Sigmoid colon (tissue), 4 donors: Measurements from ENCODE around the gene TMEM145.

Experiments
- EP300 ChIP-seq, 4 donors: sonication (generic); formaldehyde crosslinking; IDR thresholded peaks; one replicate each; pipeline ENCODE4 v1.6.1; 2017; ENCODE audit warnings: antibody characterized with exemption in 4 of 4
- POLR2A ChIP-seq, 2 donors: fragments of 450-650 bp; IDR thresholded peaks; one replicate each; pipeline ENCODE4 v1.6.1; 2016; ENCODE audit warnings: antibody characterized with exemption in 2 of 2, mild to moderate bottlenecking in 2 of 2, moderate library complexity in 2 of 2
- TF ChIP-seq, protein P1 (sequence below), 4 experiments: fragments of 450-650 bp in 3 of 4; fragments of 200-600 bp in 1 of 4; IDR thresholded peaks; one replicate each; pipeline ENCODE4 v1.5.1; 2016 to 2019; ENCODE audit warnings: antibody characterized with exemption in 4 of 4, mild to moderate bottlenecking in 3 of 4, moderate library complexity in 2 of 4

GRCh38 chr19:42333975-42334696 lies 21.0 kb downstream of the TMEM145 start:
- TF ChIP-seq, protein P1, sequence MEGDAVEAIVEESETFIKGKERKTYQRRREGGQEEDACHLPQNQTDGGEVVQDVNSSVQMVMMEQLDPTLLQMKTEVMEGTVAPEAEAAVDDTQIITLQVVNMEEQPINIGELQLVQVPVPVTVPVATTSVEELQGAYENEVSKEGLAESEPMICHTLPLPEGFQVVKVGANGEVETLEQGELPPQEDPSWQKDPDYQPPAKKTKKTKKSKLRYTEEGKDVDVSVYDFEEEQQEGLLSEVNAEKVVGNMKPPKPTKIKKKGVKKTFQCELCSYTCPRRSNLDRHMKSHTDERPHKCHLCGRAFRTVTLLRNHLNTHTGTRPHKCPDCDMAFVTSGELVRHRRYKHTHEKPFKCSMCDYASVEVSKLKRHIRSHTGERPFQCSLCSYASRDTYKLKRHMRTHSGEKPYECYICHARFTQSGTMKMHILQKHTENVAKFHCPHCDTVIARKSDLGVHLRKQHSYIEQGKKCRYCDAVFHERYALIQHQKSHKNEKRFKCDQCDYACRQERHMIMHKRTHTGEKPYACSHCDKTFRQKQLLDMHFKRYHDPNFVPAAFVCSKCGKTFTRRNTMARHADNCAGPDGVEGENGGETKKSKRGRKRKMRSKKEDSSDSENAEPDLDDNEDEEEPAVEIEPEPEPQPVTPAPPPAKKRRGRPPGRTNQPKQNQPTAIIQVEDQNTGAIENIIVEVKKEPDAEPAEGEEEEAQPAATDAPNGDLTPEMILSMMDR (IDR thresholded peaks at IDR 0.05): no peak
- TF ChIP-seq POLR2A (IDR thresholded peaks at IDR 0.05) (no peak), EP300 (IDR thresholded peaks at IDR 0.05) (no peak)
